GM06990 (cell line): Measurements from ENCODE around the gene SLC6A18.

Experiments used
- DNase-seq: peaks from one replicate; pipeline ENCODE4 v3.0.0-alpha.2; 2011; ENCODE audit not compliant: insufficient read length; ENCODE audit errors: extremely low read depth
- H3K27me3 ChIP-seq: replicated peaks from 2 replicates; pipeline ENCODE4 v1.6.0; 2011; ENCODE audit warnings: low read length; ENCODE audit not compliant: control insufficient read depth, insufficient read depth
- H3K36me3 ChIP-seq: 2 replicates; pipeline ENCODE4 v1.5.1; 2011; ENCODE audit warnings: low read length; ENCODE audit not compliant: control insufficient read depth, insufficient read depth
- H3K4me3 ChIP-seq: replicated peaks from 2 replicates; pipeline ENCODE4 v1.5.1; 2011; ENCODE audit warnings: low read depth, mild to moderate bottlenecking, control low read depth, low read length
- TF ChIP-seq, protein P1 (sequence below): IDR thresholded peaks from 2 replicates; pipeline ENCODE4 v1.5.1; 2011; ENCODE audit warnings: low read length, control low read depth, mild to moderate bottlenecking, inconsistent platforms; ENCODE audit not compliant: insufficient read depth, poor library complexity, severe bottlenecking

Gene SLC6A18

DNA sequence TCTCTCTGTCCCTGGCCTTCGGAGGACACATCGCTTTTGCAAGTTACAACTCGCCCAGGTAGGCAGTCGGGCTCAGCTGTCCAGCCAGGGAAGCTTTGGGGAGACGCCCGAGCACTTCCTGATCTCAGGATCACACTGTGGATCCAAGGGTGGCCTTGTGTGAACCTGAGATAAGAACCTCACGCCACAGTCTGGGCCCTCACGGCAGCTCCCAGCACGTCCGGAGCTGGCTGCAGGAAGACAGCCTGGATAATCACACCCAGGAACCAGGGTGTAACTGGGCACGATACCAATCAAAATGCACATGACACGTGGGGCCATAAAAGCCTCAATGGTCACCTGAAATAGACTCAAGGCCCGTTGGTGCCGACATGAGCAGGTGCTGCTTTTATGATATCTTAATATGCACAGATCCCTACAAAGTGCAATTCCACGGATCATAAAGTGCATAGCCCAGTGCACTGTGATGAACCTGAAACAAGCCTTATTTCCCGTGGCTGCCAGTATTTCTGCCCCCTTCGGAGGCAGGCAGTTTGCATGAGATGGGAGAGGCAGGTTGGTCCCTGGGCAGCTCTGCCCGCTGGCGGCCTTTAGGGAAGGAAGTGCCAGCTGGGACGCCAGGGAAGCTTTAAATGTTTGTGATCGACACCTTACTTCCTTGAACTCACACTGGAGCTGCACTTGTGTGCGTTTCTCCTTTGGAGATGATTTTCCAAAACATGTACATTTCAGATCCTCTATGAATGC, 14.5 kb downstream of the SLC6A18 start:
- no peaks in the 10 kb centered on the region; the same call in 1 of the 2 replicates for H3K27me3 ChIP-seq
- H3K4me3 ChIP-seq: no peak overlapping the region
- TF ChIP-seq, protein P1, sequence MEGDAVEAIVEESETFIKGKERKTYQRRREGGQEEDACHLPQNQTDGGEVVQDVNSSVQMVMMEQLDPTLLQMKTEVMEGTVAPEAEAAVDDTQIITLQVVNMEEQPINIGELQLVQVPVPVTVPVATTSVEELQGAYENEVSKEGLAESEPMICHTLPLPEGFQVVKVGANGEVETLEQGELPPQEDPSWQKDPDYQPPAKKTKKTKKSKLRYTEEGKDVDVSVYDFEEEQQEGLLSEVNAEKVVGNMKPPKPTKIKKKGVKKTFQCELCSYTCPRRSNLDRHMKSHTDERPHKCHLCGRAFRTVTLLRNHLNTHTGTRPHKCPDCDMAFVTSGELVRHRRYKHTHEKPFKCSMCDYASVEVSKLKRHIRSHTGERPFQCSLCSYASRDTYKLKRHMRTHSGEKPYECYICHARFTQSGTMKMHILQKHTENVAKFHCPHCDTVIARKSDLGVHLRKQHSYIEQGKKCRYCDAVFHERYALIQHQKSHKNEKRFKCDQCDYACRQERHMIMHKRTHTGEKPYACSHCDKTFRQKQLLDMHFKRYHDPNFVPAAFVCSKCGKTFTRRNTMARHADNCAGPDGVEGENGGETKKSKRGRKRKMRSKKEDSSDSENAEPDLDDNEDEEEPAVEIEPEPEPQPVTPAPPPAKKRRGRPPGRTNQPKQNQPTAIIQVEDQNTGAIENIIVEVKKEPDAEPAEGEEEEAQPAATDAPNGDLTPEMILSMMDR: no peak
- H3K36me3 ChIP-seq: no peaks in the 10 kb centered on the region
- DNase-seq: no peak

DNA sequence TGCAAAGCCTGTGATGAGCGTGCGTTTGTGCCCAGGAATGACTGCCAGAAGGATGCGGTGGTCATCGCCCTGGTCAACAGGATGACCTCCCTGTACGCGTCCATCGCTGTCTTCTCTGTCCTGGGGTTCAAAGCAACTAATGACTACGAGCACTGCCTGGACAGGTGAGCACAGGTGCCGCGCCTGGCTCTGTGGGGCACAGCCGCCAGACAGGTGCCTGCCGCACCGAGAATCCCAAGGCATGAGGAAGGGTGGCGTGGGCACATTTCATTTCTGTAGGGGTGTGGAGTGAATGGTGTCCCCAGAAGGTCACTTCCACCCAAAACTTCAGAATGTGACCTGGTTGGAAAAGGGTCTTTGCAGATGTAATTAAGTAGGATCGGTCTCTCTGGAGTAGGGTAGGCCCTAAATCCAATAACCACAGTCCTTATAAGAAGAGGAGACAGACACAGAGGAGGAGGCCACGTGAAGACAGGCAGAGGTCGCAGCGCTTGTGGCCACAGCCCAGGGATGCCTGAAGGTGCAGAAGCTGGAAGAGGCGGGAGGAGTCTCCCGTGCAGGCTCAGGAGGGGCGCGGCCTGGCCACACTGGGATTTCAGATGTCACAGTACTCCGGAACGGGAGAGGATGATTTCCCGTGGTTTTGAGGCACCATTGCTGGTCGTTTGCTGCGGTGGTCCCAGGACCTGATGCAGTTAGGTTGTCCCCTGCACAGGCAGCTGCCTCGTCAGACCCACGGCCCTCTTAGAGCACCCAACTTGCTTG, 15.5 kb downstream of the SLC6A18 start:
- Histone ChIP-seq H3K27me3 (no peaks in the 10 kb centered on the region; the same call in 1 of the 2 replicates), H3K36me3 (no peaks in the 10 kb centered on the region), H3K4me3 (no peak overlapping the region)
- no peak for DNase-seq
- TF ChIP-seq, protein P1: no peak

DNA sequence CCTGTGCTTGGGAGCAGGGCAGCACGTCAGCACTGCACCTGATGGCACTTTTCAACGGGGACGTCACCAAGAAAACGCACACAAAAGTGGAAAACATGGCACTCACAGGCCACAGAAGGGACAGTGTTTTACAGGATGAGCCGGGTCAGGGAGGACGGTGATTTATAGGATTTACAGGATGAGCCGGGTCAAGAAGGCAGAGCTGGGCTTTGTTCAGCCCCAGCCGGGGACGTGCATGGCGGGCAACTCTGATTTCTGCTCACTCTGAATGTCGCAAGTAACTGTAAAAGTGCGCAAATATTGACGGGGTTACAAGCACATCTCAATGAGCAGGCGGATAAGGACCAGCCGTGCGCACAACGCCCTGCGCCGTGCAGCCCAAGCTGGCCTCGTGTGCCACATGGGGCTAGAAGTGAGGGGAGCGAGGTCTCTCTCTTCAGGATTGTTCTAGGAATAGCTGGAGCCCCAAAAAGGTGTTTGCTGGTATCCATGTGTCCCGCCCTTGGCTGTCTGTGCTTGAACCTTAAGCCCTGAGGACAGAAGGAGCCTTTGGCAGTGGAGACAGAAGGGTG, 16.4 kb downstream of the SLC6A18 start:
- TF ChIP-seq, protein P1: no peak
- no peaks in the 10 kb centered on the region; the same call in 1 of the 2 replicates for H3K27me3 ChIP-seq
- H3K4me3 ChIP-seq: no peak overlapping the region
- H3K36me3 ChIP-seq: no peaks in the 10 kb centered on the region
- no peak for DNase-seq

DNA sequence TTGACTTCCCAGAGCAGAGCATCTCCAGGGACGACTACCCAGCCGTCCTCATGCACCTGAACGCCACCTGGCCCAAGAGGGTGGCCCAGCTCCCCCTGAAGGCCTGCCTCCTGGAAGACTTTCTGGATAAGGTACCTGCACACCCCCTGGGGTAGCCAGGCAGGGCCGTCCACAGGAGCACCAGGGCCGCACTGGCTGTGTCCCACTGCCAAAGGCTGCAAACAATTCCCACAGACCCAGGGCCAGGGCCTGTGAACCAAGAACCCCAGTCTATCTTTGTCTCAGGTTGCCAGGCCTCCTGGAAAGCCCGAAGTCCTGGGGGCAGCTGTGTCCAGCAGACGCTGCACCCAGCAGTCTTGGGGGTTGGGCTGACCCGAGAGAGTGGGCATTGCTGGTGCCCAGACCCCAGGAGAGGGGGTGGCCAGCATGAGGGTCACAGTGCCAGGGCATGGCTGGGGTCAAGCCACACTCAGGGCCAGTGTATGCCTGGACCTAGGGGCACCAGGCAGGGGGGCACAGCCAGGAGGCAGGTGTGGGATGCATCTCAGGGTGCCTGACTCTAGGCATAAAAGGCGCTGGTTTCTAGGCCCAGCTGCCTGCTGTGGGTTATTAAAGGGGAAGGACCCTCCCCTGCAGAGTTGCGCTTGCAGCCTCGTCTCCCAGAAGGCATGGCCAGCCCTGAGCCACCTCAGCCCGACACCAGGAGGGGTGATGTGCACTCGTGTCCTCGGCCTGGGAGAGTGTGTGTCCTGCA, 17.7 kb downstream of the SLC6A18 start:
- Histone ChIP-seq H3K4me3 (no peak overlapping the region), H3K27me3 (no peaks in the 10 kb centered on the region; the same call in 1 of the 2 replicates), H3K36me3 (no peaks in the 10 kb centered on the region)
- TF ChIP-seq, protein P1: no peak
- no peak for DNase-seq

DNA sequence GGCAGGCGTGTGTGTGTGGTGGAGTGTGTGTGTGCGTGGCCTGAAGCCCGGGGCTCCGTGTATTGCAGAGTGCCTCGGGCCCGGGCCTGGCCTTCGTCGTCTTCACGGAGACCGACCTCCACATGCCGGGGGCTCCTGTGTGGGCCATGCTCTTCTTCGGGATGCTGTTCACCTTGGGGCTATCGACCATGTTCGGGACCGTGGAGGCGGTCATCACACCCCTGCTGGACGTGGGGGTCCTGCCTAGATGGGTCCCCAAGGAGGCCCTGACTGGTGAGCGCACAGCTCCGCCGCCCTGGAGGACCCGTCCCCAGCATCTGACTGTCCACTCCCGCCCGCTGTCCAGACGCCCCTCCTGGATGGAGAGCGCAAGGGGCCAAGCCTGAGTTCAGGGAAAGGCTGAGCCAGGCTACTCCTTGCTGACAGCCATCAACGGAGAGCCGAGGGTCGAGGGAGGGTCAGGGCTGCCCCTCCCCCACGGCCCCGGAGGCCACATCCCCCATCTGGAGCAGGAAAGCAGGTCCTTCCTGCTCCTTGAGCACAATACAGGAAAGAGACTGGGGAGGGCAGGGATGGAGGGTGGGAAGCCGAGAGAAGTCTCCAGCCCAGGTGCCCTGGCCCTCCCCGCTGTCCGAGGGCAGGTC, 18.4 kb downstream of the SLC6A18 start:
- no peak for DNase-seq
- H3K36me3 ChIP-seq: no peaks in the 10 kb centered on the region
- no peak overlapping the region for H3K4me3 ChIP-seq
- TF ChIP-seq, protein P1: no peak
- H3K27me3 ChIP-seq: no peaks in the 10 kb centered on the region; the same call in 1 of the 2 replicates
